Activated T-helper 17 cell treated with anti-CD3 and anti-CD28 coated beads, Interleukin-2, amount 50 U/mL, for 72 hours (primary cell): ENCODE measurements around the gene CCDC73. TPM values are rescaled to one million over a fixed set of nuclear protein-coding genes. Genes with fewer than 3 reads are reported as not detected.
"Not testable (repeated sequence)": the region's sequence is repeated elsewhere in the genome, so short reads cannot be mapped to it uniquely, and the experiment has no call there.

Experiments
- ATAC-seq: fragments of 150-1000 bp; cut with Tn5 transposase; replicated peaks from 2 replicates; pipeline ENCODE4 v1.10.0; 2021; ENCODE audit warnings: mild to moderate bottlenecking, moderate library complexity
- H3K27ac Mint-ChIP-seq: one replicate; pipeline ENCODE4 v1.8.0; 2022; ENCODE audit warnings: mixed read lengths
- H3K27me3 Mint-ChIP-seq: one replicate; pipeline ENCODE4 v1.8.0; 2022; ENCODE audit warnings: mixed read lengths
- H3K36me3 Mint-ChIP-seq: one replicate; pipeline ENCODE4 v1.8.0; 2022; ENCODE audit warnings: low read depth, mild to moderate bottlenecking, mixed read lengths
- H3K4me1 Mint-ChIP-seq: one replicate; pipeline ENCODE4 v1.8.0; 2022; ENCODE audit warnings: mixed read lengths
- H3K4me3 Mint-ChIP-seq: one replicate; pipeline ENCODE4 v1.8.0; 2022; ENCODE audit warnings: mild to moderate bottlenecking, mixed read lengths
- H3K9me3 Mint-ChIP-seq: one replicate; pipeline ENCODE4 v1.8.0; 2022; ENCODE audit warnings: mixed read lengths
- total RNA-seq, 2 donors: library from RNA; stranded (reverse); gene quantifications; one replicate each; pipeline ENCODE4 v1.2.3, GENCODE V29; 2022

The CCDC73 gene
- total RNA-seq, 2 donors from 2014 or later, result 0.09 TPM; not detected in 1

DNA sequence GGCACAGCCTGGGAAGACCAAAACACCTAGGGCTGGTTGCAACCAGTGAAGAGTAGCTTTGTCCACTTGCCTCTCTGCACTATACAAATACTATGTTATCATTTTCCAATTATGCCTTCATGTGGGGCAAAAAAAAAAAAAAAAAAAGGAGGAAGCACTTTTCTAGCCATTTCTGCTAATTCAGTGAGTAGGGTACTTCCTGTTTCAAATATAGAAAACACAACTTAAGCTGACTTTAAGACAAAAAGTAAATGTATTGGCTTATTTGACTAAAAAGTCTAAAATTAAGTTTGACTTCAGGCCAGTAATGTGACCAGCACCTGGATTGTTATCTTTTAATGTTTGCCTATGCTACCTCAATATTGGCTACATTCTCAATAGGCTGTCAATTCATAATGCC, 15.3 kb downstream of the CCDC73 start:
- no peaks in the 10 kb centered on the region for H3K9me3 Mint-ChIP-seq
- H3K4me1 Mint-ChIP-seq, result peaks cover 10% of the 10 kb centered on the region
- H3K27ac Mint-ChIP-seq, result no peak overlapping the region
- peaks cover 6% of the 10 kb centered on the region for H3K27me3 Mint-ChIP-seq
- no peak for ATAC-seq
- H3K36me3 Mint-ChIP-seq, result no peaks in the 10 kb centered on the region
- no peak overlapping the region for H3K4me3 Mint-ChIP-seq

DNA sequence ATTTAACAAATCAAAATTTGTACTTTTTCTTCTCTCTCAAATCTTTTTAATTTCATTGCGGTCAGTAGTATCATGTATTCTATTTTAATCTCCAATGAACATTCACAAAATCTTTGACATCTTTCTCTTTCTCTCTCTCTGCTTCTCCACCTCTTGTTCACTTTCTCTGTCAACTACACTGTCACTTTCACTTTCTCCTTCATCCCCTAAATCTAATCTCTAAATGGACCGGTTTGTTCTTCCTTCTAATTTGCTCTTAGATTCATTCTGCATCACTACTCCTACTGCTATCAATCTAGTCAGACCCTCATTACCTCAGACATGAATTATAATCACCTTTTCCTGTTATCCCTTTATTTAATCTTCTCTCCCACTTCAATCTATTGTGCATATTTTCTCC, 18.6 kb downstream of the CCDC73 start:
- no peaks in the 10 kb centered on the region for H3K36me3 Mint-ChIP-seq
- H3K9me3 Mint-ChIP-seq, result no peaks in the 10 kb centered on the region
- peak overlapping the region; percentile 28 for H3K4me3 Mint-ChIP-seq
- ATAC-seq, result no peak
- peaks cover 6% of the 10 kb centered on the region for H3K27me3 Mint-ChIP-seq
- H3K4me1 Mint-ChIP-seq, result peaks cover 10% of the 10 kb centered on the region
- H3K27ac Mint-ChIP-seq, result no peak overlapping the region

DNA sequence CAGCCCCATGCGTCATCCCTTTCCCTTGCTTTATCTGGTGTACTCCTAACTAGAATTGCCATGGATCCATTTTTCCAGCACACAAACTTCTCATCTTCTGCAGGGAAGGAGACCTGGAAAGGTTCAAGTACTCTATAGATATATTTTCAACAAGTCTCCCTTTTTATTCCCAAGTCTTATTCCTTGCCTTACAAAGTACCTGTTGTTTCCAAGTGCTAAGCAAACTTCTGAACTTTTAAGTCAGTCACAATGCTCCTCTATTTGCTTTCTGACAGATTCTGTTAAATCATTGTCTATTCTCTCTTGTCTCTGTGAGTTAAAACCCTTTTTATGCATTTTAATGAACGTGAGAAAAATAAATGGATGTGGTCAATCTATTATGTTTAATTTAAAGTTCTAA, 20.4 kb downstream of the CCDC73 start:
- H3K36me3 Mint-ChIP-seq, result no peaks in the 10 kb centered on the region
- ATAC-seq, result no peak

DNA sequence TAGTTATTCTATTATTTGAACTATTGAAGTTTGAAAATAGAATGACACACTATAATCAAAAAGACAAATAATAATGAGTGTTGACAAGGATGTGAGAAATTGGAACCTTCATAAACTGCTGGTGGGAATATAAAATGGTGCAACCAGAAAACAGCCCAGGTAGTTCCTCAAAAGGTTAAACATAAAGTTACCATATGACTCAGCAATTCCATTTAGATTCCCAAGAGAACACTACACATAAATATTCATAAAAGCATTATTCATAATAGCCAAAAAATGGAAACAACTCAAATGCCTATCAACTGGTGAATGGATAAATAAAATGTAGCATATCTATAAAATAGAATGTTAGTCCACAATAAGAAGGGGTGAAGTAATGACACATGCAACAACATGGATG, 21.7 kb downstream of the CCDC73 start:
- H3K4me3 Mint-ChIP-seq, result no peak overlapping the region
- H3K27ac Mint-ChIP-seq, result no peak overlapping the region
- H3K9me3 Mint-ChIP-seq, result no peaks in the 10 kb centered on the region
- no peak for ATAC-seq
- peaks cover 6% of the 10 kb centered on the region for H3K27me3 Mint-ChIP-seq
- no peaks in the 10 kb centered on the region for H3K36me3 Mint-ChIP-seq
- H3K4me1 Mint-ChIP-seq, result peaks cover 10% of the 10 kb centered on the region

More for the DNA sequence above, 20.4 kb downstream of the CCDC73 start:
- Mint-ChIP-seq H3K9me3 (no peaks in the 10 kb centered on the region), H3K27me3 (peaks cover 6% of the 10 kb centered on the region), H3K4me3 (no peak overlapping the region), H3K4me1 (peaks cover 10% of the 10 kb centered on the region), H3K27ac (no peak overlapping the region)

GRCh38 chr11:32761774-32762173, 32.7 kb downstream of the CCDC73 start:
- not testable (repeated sequence) for H3K9me3 Mint-ChIP-seq, H3K4me3 Mint-ChIP-seq, H3K4me1 Mint-ChIP-seq, H3K27ac Mint-ChIP-seq, H3K36me3 Mint-ChIP-seq, ATAC-seq
- H3K27me3 Mint-ChIP-seq, result peaks cover 14% of the 10 kb centered on the region

DNA sequence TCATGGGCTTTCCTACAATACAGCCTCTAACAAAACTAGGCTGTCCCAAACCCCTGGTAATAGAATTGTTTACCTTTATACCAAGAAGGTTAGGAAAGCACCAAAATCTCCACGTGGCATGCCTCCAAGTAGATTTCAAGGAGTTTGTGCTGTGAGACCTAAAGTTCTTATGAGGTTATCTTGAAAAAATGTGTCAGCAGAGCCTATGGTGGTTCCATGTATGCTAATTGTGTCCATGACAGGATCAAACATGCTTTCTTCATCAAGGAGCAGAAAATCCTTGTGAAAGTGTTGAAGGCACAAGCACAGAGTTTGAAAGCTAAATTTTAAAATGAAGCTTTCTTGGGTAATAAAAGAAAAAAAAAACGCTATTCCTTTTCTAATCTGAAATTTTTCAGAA, 36.2 kb downstream of the CCDC73 start:
- Mint-ChIP-seq H3K36me3 (no peaks in the 10 kb centered on the region), H3K4me3 (no peak overlapping the region), H3K9me3 (no peaks in the 10 kb centered on the region), H3K27me3 (peaks cover 14% of the 10 kb centered on the region), H3K4me1 (no peaks in the 10 kb centered on the region), H3K27ac (no peak overlapping the region)
- ATAC-seq, result no peak

DNA sequence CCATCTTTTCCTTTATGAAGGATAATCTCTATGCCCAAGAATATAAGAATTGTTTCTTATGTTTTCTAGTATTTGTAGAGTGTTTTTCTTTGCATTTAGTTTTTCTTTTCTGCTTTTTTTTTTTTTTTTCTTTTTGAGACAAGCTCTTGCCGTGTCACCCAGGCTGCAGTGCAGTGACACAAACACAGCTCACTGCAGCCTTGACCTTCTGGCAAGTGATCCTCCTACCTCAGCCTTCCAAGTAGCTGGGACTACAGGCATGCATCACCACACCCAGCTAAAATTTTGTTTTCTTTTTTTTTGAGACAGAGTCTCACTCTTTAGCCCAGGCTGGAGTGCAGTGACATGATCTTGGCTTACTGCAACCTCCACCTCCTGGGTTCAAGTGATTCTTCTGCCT, 41.3 kb downstream of the CCDC73 start:
- ATAC-seq, H3K4me1 Mint-ChIP-seq, H3K9me3 Mint-ChIP-seq, H3K36me3 Mint-ChIP-seq, H3K4me3 Mint-ChIP-seq, H3K27ac Mint-ChIP-seq: not testable (repeated sequence)
- peaks cover 17% of the 10 kb centered on the region for H3K27me3 Mint-ChIP-seq

DNA sequence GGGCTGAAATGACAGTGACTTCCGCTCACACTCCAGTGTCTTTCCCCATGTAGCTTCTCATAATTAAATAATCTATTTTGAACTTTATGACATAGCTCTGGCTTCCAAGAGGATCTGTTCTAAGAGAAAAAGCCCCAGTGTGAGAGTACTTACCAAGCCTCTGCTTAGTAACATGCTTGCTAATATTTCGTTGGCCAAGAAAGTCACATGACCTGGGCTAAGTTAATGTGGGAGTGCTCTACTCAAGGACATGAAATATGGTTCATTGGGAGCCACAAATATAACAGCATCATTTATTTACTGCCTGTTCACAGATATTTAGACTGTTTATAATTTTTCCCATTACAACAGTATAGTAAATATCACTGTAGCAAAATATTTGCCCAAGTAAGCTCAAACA, 42.5 kb downstream of the CCDC73 start:
- Mint-ChIP-seq H3K36me3 (no peaks in the 10 kb centered on the region), H3K27ac (no peak overlapping the region), H3K9me3 (no peaks in the 10 kb centered on the region), H3K4me3 (no peak overlapping the region), H3K4me1 (no peaks in the 10 kb centered on the region), H3K27me3 (peaks cover 19% of the 10 kb centered on the region)
- ATAC-seq, result no peak

GRCh38 chr11:32751381-32751780, 43.1 kb downstream of the CCDC73 start:
- Mint-ChIP-seq H3K27me3 (peaks cover 25% of the 10 kb centered on the region), H3K4me3 (no peak overlapping the region), H3K36me3 (no peaks in the 10 kb centered on the region), H3K4me1 (no peaks in the 10 kb centered on the region), H3K9me3 (peaks cover 4% of the 10 kb centered on the region), H3K27ac (no peak overlapping the region)
- ATAC-seq, result no peak

DNA sequence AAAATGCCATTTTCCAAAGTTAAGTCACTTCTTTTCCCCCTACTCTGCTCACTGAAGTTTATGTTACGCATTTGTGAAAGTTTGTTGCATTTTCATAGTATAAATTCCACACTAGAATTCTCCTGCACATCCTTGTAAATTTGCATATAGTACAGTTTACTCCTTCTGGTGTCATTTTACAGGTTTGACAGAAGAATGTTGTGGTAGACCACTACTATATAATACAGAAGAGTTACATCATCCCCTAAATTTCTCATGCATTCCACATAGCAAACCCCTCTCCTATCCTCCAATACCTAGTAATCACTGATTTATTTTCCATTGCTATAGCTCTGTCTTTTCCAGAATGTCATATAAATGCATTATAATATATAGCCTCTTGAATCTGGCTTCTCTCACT, 64.5 kb downstream of the CCDC73 start:
- Mint-ChIP-seq H3K9me3 (peaks cover 6% of the 10 kb centered on the region), H3K36me3 (no peaks in the 10 kb centered on the region), H3K27ac (no peak overlapping the region), H3K4me1 (no peaks in the 10 kb centered on the region), H3K4me3 (no peak overlapping the region), H3K27me3 (peaks cover 22% of the 10 kb centered on the region)
- no peak for ATAC-seq

DNA sequence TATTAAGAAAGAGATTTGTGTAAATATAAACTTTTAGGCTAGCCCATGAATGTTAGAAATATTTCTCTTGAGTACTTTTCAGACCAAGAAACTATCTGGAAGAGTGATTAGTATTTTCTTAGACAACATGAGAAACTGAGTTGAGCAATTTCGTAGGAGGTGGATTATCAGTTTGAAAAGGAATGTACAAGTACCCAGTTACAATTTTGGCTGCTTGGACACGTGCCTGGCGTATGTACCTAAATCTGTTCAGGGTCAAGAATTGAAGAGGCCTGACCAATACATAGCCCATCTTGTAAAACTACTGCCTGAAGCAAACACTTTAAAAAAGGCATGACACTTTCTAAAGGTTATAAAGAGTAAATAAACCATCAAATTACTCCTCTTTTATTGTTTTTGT, 71.1 kb downstream of the CCDC73 start:
- H3K36me3 Mint-ChIP-seq, result no peaks in the 10 kb centered on the region
- no peak for ATAC-seq
- H3K4me3 Mint-ChIP-seq, result no peak overlapping the region
- peaks cover 5% of the 10 kb centered on the region for H3K27me3 Mint-ChIP-seq
- H3K4me1 Mint-ChIP-seq, result no peaks in the 10 kb centered on the region
- no peak overlapping the region for H3K27ac Mint-ChIP-seq
- no peaks in the 10 kb centered on the region for H3K9me3 Mint-ChIP-seq

DNA sequence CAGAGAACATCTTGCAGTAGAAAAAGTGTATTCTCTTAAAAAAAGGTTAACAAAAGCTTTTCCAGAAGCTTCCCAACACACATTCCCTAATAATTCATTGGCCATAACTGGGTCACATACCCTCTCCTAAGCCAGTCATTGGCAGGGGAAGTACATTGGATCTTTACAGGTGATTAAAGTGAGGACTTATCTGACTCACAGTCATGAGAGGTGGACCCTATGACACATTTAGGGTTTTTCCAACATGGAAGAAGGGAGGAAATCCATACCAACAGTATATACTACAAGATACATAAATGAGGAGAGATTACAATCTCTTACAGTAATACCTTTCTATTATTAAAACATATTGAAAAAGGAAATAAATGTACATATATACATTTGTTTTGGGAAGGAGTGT, 72.2 kb downstream of the CCDC73 start:
- Mint-ChIP-seq H3K9me3 (no peaks in the 10 kb centered on the region), H3K27me3 (peaks cover 5% of the 10 kb centered on the region), H3K4me3 (no peak overlapping the region), H3K27ac (no peak overlapping the region), H3K4me1 (no peaks in the 10 kb centered on the region), H3K36me3 (no peaks in the 10 kb centered on the region)
- no peak for ATAC-seq

GRCh38 chr11:32713496-32713895, 81.0 kb downstream of the CCDC73 start:
- no peaks in the 10 kb centered on the region for H3K4me1 Mint-ChIP-seq

GRCh38 chr11:32708978-32709377, 85.5 kb downstream of the CCDC73 start:
- not testable (repeated sequence) for H3K36me3 Mint-ChIP-seq, H3K27ac Mint-ChIP-seq, H3K4me1 Mint-ChIP-seq, ATAC-seq, H3K4me3 Mint-ChIP-seq, H3K9me3 Mint-ChIP-seq
- H3K27me3 Mint-ChIP-seq, result peaks cover 16% of the 10 kb centered on the region

More at GRCh38 chr11:32713496-32713895, 81.0 kb downstream of the CCDC73 start:
- ATAC-seq, result no peak
- Mint-ChIP-seq H3K4me3 (no peak overlapping the region), H3K36me3 (no peaks in the 10 kb centered on the region), H3K27ac (no peak overlapping the region), H3K27me3 (peaks cover 25% of the 10 kb centered on the region), H3K9me3 (no peaks in the 10 kb centered on the region)

DNA sequence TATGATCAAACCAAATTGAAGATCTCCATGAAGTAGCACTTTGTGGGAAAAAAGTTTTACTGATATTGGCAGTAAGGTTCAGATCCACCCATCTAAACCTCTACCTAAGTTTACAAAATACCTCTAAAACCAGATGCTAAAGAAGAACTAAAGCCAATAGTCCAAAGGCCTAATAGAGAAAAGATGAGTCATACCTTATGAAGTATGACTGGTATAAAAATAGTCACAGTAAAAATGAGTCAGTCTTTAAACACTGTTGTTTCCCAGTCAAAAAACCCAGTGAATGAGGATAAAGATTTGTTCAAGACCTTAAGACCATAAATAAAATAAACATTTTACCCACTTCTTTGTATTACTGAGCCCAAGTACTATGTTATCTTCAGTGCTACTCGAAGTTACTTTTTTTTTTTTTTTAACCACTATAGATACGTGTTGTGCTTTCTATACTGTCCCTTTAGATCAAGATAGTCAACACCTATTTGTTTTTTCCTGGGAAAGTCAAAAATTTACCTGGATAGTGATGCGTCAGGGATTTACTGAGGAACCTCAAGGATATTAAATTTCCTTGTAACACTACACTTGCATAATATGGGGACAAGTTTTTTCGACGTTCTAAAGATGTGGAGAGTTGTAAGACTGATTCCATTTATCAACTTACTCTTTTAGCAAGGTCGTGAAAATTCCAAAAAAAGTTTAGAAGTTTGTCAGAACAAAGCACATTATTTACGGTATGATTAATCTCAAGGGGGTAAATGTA, 87.3 kb downstream of the CCDC73 start:
- ATAC-seq, result peak; percentile 56
- Mint-ChIP-seq H3K4me3 (no peak overlapping the region), H3K27ac (no peak overlapping the region), H3K9me3 (no peaks in the 10 kb centered on the region), H3K4me1 (no peaks in the 10 kb centered on the region), H3K36me3 (no peaks in the 10 kb centered on the region), H3K27me3 (peaks cover 16% of the 10 kb centered on the region)
